ENCODE data around the gene CKS2. TPM values are rescaled to one million over a fixed set of nuclear protein-coding genes. Genes with fewer than 3 reads are reported as not detected.

The CKS2 gene
- total RNA-seq, 1 experiment from 2014 or later, result 132 TPM

- ChIA-PET CTCF (no interaction called here), POLR2A (interaction anchor here (1.2 kb wide), 1 partner anchor 34 kb away, joined by 3 read pairs; no protein-coding TSS in a partner anchor)
- H3K36me3 ChIP-seq (ENCODE audit: control insufficient read depth, insufficient read depth, low read length), result peaks cover 6% of the 10 kb centered on the region; the same call in 1 of the 2 replicates
- ATAC-seq (no peak), DNase-seq (ENCODE audit: low read depth, low spot score) (no peak)
- H3K27ac ChIP-seq (ENCODE audit: low read length), result no peak overlapping the region
- no peaks in the 10 kb centered on the region for H3K9me3 ChIP-seq (ENCODE audit: control insufficient read depth, insufficient read depth, low read depth, low read length)
- intact Hi-C loops (cut with micrococcal nuclease; ENCODE audit: unreplicated experiment) (no loop called here), in situ Hi-C loops (cut with HindIII; ENCODE audit: low pct_unique_long_range_greater_than_20kb, low sequenced_read_pairs) (no loop called here)
- H3K27me3 ChIP-seq (ENCODE audit: control insufficient read depth, insufficient read depth, low read length), result no peaks in the 10 kb centered on the region
- H3K4me1 ChIP-seq (ENCODE audit: control insufficient read depth, insufficient read depth, low read length), result no peaks in the 10 kb centered on the region
- H3K4me3 ChIP-seq (ENCODE audit: low read depth in 2 of 2, low read length in 2 of 2), result no peak overlapping the region
- BruUV-seq (replicated peaks), result no TSS peak
- TF ChIP-seq SIN3A (IDR thresholded peaks at IDR 0.05; ENCODE audit: borderline replicate concordance, insufficient read depth, low read depth, low read length) (no peak), REST (IDR thresholded peaks at IDR 0.05; ENCODE audit: insufficient read depth in 1 of 2, low read depth in 2 of 2, low read length in 1 of 2) (no peak), POLR2AphosphoS5 (IDR thresholded peaks at IDR 0.05; ENCODE audit: low read depth, low read length) (no peak)
- TF ChIP-seq, protein P1, sequence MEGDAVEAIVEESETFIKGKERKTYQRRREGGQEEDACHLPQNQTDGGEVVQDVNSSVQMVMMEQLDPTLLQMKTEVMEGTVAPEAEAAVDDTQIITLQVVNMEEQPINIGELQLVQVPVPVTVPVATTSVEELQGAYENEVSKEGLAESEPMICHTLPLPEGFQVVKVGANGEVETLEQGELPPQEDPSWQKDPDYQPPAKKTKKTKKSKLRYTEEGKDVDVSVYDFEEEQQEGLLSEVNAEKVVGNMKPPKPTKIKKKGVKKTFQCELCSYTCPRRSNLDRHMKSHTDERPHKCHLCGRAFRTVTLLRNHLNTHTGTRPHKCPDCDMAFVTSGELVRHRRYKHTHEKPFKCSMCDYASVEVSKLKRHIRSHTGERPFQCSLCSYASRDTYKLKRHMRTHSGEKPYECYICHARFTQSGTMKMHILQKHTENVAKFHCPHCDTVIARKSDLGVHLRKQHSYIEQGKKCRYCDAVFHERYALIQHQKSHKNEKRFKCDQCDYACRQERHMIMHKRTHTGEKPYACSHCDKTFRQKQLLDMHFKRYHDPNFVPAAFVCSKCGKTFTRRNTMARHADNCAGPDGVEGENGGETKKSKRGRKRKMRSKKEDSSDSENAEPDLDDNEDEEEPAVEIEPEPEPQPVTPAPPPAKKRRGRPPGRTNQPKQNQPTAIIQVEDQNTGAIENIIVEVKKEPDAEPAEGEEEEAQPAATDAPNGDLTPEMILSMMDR (IDR thresholded peaks at IDR 0.05), result no peak
Observed at GRCh38 chr9:89351584-89352300, 40.7 kb downstream of the CKS2 start.

DNA sequence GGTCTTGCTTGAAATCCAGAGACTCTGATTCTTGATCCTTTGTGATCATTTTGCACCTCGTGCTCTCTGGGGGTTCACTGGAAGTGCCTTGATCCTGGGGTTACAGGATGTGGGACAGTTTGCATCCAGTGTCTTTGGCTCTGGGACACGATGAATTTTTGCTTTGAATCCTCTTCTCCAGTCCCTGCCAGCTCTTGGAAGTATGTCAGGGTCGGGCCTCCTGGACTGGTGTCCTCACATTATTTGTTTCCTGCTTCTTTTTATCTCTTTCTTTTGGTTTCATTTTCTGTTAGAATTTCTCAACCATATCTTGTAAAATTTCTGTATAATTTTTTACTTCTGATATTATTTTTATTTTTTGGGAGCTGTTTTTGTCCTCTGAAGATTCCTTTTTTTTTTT is 41.5 kb downstream of the CKS2 start:
- ChIA-PET CTCF (no interaction called here), POLR2A (no interaction called here)
- Histone ChIP-seq H3K4me3 (ENCODE audit: low read depth in 2 of 2, low read length in 2 of 2) (no peak overlapping the region), H3K36me3 (ENCODE audit: control insufficient read depth, insufficient read depth, low read length) (peaks cover 6% of the 10 kb centered on the region; the same call in 1 of the 2 replicates), H3K9me3 (ENCODE audit: control insufficient read depth, insufficient read depth, low read depth, low read length) (no peaks in the 10 kb centered on the region), H3K27ac (ENCODE audit: low read length) (no peak overlapping the region), H3K27me3 (ENCODE audit: control insufficient read depth, insufficient read depth, low read length) (no peaks in the 10 kb centered on the region), H3K4me1 (ENCODE audit: control insufficient read depth, insufficient read depth, low read length) (no peaks in the 10 kb centered on the region)
- BruUV-seq (replicated peaks), result no TSS peak
- in situ Hi-C loops (cut with HindIII; ENCODE audit: low pct_unique_long_range_greater_than_20kb, low sequenced_read_pairs) (no loop called here), intact Hi-C loops (cut with micrococcal nuclease; ENCODE audit: unreplicated experiment) (no loop called here)
- TF ChIP-seq POLR2AphosphoS5 (IDR thresholded peaks at IDR 0.05; ENCODE audit: low read depth, low read length) (no peak), SIN3A (IDR thresholded peaks at IDR 0.05; ENCODE audit: borderline replicate concordance, insufficient read depth, low read depth, low read length) (no peak), TCF7L2 (IDR thresholded peaks at IDR 0.05; ENCODE audit: low read depth, low read length) (no peak), REST (IDR thresholded peaks at IDR 0.05; ENCODE audit: insufficient read depth in 1 of 2, low read depth in 2 of 2, low read length in 1 of 2) (no peak)
- TF ChIP-seq, protein P1 (IDR thresholded peaks at IDR 0.05), result no peak
- DNase-seq (ENCODE audit: low read depth, low spot score) (no peak), ATAC-seq (no peak)
